B cell (primary cell): ENCODE measurements around the gene MPP2.

ENCODE experiments used
- EZH2 ChIP-seq: IDR thresholded peaks from 2 replicates; pipeline ENCODE4 v1.6.1; 2012; ENCODE audit warnings: borderline replicate concordance, low read depth, mild to moderate bottlenecking, moderate library complexity, low read length; ENCODE audit not compliant: insufficient read depth, poor library complexity, severe bottlenecking
- TF ChIP-seq, protein P1 (sequence below): fragments of 200-600 bp; IDR thresholded peaks from one replicate; pipeline ENCODE4 v1.8.0; 2022; ENCODE audit warnings: antibody characterized with exemption, mild to moderate bottlenecking

DNA sequence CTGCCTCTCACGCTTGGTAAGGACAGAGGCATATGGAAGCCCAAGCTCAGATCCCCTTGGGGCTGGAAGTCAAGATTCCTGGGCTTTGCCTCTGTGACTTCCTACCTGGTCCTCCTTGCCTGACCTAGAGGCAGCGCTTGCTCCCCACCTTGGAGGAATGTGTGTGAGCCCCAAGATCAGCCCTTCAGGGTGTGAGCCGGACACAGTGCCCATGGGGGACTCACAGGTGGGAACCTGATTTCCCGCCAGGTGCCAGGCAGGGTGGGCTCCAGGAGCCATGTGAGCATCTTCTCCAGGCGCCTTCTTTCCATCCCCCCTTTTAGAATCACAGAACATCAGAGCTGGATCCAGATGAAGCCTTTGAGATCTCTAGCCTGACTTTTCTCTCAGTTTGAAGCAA, 50.2 kb downstream of the MPP2 start:
- TF ChIP-seq, protein P1, sequence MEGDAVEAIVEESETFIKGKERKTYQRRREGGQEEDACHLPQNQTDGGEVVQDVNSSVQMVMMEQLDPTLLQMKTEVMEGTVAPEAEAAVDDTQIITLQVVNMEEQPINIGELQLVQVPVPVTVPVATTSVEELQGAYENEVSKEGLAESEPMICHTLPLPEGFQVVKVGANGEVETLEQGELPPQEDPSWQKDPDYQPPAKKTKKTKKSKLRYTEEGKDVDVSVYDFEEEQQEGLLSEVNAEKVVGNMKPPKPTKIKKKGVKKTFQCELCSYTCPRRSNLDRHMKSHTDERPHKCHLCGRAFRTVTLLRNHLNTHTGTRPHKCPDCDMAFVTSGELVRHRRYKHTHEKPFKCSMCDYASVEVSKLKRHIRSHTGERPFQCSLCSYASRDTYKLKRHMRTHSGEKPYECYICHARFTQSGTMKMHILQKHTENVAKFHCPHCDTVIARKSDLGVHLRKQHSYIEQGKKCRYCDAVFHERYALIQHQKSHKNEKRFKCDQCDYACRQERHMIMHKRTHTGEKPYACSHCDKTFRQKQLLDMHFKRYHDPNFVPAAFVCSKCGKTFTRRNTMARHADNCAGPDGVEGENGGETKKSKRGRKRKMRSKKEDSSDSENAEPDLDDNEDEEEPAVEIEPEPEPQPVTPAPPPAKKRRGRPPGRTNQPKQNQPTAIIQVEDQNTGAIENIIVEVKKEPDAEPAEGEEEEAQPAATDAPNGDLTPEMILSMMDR = no peak
- no peak for TF ChIP-seq EZH2
